GM12872 (cell line): ENCODE data around the gene PCSK5.

Experiments used
- CTCF ChIP-seq: IDR thresholded peaks from 3 replicates; pipeline ENCODE4 v1.5.1; 2011; ENCODE audit warnings: low read depth, mild to moderate bottlenecking, low read length, moderate library complexity; ENCODE audit not compliant: insufficient read depth

PCSK5 gene

DNA sequence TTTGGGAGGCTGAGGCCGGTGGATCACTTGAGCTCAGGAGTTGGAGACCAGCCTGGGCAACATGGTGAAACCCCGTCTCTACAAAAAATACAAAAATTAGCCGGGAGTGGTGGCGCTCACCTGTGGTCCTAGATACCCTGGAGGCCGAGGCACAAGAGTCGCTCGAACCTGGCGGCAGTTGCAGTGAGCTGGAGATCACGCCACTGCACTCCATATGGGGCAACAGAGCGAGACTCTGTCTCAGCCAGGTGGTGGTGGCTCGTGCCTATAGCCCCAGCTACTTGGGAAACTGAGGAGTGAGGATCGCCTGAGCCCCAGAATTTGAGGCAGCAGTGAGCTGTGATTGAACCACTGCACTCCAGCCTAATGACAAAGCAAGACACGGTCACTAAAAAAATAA, 506.1 kb downstream of the PCSK5 start:
- no peak for TF ChIP-seq CTCF

DNA sequence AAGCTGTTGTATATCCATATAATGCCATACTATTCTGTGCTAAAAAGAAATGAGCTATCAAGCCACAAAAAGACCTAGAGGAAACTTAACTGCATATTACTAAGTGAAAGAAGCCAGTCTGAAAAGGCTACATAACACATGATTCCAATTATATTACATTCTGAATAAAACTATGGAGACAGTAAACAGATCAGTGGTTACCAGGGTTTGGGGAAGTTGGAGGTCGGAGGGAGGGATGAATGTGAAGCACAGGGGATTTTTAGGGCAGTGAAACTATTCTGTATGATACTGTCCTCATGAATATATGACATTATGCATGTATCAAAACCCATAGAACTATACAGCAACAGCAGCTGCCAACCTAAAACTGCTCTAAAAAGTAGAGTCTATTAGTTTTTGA, 509.4 kb downstream of the PCSK5 start:
- TF ChIP-seq CTCF: no peak

GRCh38 chr9:76400534-76401096, 510.1 kb downstream of the PCSK5 start:
- TF ChIP-seq CTCF: no peak

GRCh38 chr9:76401176-76401575, 510.7 kb downstream of the PCSK5 start:
- no peak for TF ChIP-seq CTCF

GRCh38 chr9:76401580-76402354, 511.3 kb downstream of the PCSK5 start:
- no peak for TF ChIP-seq CTCF

GRCh38 chr9:76403352-76403751, 512.9 kb downstream of the PCSK5 start:
- peak; percentile 53 for TF ChIP-seq CTCF

GRCh38 chr9:76404401-76404800, 513.9 kb downstream of the PCSK5 start:
- TF ChIP-seq CTCF: no peak
